GM12864 (cell line): ENCODE results near the gene GAB3.

ENCODE experiments used
- DNase-seq: peaks from one replicate; pipeline ENCODE4 v3.0.0-alpha.2; 2011; ENCODE audit warnings: low read depth
- H3K4me3 ChIP-seq: 2 replicates; pipeline ENCODE4 v1.5.1; 2011; ENCODE audit warnings: mild to moderate bottlenecking, low read depth, low read length, control low read depth
- TF ChIP-seq, protein P1 (sequence below): IDR thresholded peaks from 2 replicates; pipeline ENCODE4 v1.5.1; 2011; ENCODE audit warnings: low read depth, mild to moderate bottlenecking, moderate library complexity, low read length, control low read depth, inconsistent platforms; ENCODE audit errors: missing control alignments

GAB3 gene

DNA sequence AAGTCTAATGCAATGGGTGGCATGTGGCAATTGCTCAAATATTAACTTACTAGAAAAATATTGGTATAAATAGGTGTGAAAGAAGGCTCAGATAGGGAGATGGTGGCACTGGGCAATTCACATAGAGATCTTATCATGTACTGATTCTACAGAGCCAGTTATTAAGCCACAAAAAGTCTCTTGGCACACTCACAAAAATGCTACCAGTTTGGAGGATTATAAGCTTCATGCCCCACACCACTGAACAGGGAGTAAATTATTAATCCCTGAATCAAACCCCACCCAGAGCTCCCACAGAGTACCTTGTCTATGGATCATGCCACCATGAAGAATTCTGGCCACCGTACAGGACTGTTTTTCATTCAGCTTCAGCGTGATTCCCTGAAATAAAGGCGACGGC, 40.6 kb upstream of the GAB3 start:
- no peak for DNase-seq
- H3K4me3 ChIP-seq: no peak overlapping the region
- TF ChIP-seq, protein P1, sequence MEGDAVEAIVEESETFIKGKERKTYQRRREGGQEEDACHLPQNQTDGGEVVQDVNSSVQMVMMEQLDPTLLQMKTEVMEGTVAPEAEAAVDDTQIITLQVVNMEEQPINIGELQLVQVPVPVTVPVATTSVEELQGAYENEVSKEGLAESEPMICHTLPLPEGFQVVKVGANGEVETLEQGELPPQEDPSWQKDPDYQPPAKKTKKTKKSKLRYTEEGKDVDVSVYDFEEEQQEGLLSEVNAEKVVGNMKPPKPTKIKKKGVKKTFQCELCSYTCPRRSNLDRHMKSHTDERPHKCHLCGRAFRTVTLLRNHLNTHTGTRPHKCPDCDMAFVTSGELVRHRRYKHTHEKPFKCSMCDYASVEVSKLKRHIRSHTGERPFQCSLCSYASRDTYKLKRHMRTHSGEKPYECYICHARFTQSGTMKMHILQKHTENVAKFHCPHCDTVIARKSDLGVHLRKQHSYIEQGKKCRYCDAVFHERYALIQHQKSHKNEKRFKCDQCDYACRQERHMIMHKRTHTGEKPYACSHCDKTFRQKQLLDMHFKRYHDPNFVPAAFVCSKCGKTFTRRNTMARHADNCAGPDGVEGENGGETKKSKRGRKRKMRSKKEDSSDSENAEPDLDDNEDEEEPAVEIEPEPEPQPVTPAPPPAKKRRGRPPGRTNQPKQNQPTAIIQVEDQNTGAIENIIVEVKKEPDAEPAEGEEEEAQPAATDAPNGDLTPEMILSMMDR: no peak

DNA sequence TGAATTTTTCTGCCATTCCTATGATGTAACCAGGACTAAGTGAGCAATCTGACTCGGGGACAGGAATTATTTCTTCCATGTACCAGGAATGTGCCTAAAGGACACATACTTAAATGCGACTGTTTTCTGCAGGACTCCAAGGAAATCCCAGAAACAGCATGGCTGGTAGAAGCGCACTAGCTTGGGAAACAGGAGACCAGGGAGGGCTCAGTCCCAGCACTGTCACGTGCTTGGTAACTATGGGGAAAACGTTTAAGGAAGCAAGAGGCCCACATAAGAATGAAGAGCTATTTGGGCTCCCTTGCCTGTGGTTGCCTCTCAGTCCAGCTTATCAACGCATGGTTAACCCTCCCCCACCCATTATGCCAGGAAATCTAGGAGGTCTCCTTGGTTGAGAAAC, 34.8 kb upstream of the GAB3 start:
- TF ChIP-seq, protein P1: no peak
- H3K4me3 ChIP-seq: no peak overlapping the region
- DNase-seq: no peak

GRCh38 chrX:154784149-154784995, 33.5 kb upstream of the GAB3 start:
- TF ChIP-seq, protein P1: no peak

DNA sequence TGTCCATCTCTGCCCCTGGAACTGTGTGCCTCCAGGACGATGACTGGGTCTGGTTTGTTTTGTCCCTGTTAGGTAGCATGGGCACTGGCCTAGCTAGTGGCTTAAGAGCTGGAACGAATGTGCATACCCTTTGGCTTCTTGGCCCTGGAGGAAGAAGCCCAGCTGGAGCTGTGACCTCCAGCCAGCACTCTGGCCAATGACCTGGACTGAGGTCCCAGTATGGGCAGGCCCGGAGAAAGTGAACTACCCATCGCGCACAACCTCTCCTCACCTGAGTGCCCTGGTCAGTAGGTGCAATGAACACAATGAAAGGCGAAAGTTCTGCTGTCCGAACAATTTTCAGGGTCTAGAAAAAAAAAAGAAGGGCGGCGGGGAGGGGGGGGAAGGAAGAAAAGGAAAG, 30.1 kb upstream of the GAB3 start:
- H3K4me3 ChIP-seq: no peak overlapping the region
- TF ChIP-seq, protein P1: no peak
- DNase-seq: no peak

More at GRCh38 chrX:154784149-154784995, 33.5 kb upstream of the GAB3 start:
- no peak for DNase-seq
- no peak overlapping the region for H3K4me3 ChIP-seq

DNA sequence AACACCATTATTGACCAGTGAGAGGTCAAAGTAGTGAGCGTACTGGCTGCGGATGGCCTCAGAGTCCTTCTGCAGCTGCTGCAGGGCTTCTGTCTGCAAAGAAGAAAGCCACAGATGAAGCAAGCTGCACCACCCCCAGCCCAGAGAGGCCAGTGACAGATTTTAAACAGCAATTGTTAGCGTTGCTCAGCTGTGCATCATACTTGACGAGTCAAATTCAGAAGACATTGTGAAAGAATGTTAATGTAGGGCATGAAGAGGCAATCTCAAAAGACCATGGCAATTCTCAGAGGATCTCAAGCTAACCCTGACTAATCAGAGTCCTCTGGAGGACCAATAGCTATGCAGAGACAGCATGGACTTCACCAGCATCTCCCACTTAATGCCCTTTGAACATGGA, 28.4 kb upstream of the GAB3 start:
- no peak for DNase-seq
- TF ChIP-seq, protein P1: no peak
- no peak overlapping the region for H3K4me3 ChIP-seq

- no peak for DNase-seq
- H3K4me3 ChIP-seq: no peak overlapping the region
- TF ChIP-seq, protein P1: no peak
Measured at GRCh38 chrX:154776753-154777152, 25.9 kb upstream of the GAB3 start.
